ENCODE data around the gene RGPD8.
A peak's percentile ranks its signal among the peaks of the same experiment; 100 is the strongest.
"Not testable (repeated sequence)": the region's sequence is repeated elsewhere in the genome, so short reads cannot be mapped to it uniquely, and the experiment has no call there.

Gene RGPD8

GRCh38 chr2:112416860-112417259, 16.6 kb downstream of the RGPD8 start:
- H3K36me3 ChIP-seq (ENCODE audit: insufficient read depth); H3K4me3 ChIP-seq (IDR thresholded peaks at IDR 0.05; ENCODE audit: insufficient read depth, low read depth, low read length); H3K27ac ChIP-seq; H3K4me2 ChIP-seq; H3K27me3 ChIP-seq (ENCODE audit: insufficient read depth, low read depth); H3K79me2 ChIP-seq (ENCODE audit: insufficient read depth, low read depth); H3K4me1 ChIP-seq (ENCODE audit: low read depth, poor library complexity, severe bottlenecking); H2AFZ ChIP-seq (ENCODE audit: low read depth); H4K20me1 ChIP-seq (ENCODE audit: insufficient read depth); H3K9ac ChIP-seq: not testable (repeated sequence)

- H3K4me3 ChIP-seq (IDR thresholded peaks at IDR 0.05; ENCODE audit: insufficient read depth, low read depth, low read length); H3K9ac ChIP-seq; H3K79me2 ChIP-seq (ENCODE audit: insufficient read depth, low read depth); H2AFZ ChIP-seq (ENCODE audit: low read depth); H3K4me1 ChIP-seq (ENCODE audit: low read depth, poor library complexity, severe bottlenecking); H3K4me2 ChIP-seq; H3K36me3 ChIP-seq (ENCODE audit: insufficient read depth); H4K20me1 ChIP-seq (ENCODE audit: insufficient read depth); H3K27me3 ChIP-seq (ENCODE audit: insufficient read depth, low read depth); H3K27ac ChIP-seq: not testable (repeated sequence)
Measured at GRCh38 chr2:112360055-112360454, 73.4 kb downstream of the RGPD8 start.

GRCh38 chr2:112354335-112354734, 79.1 kb downstream of the RGPD8 start:
- not testable (repeated sequence) for H3K36me3 ChIP-seq (ENCODE audit: insufficient read depth); H3K4me3 ChIP-seq (IDR thresholded peaks at IDR 0.05; ENCODE audit: insufficient read depth, low read depth, low read length); H3K4me2 ChIP-seq; H3K27ac ChIP-seq; H3K9ac ChIP-seq; H4K20me1 ChIP-seq (ENCODE audit: insufficient read depth); H2AFZ ChIP-seq (ENCODE audit: low read depth); H3K79me2 ChIP-seq (ENCODE audit: insufficient read depth, low read depth); H3K4me1 ChIP-seq (ENCODE audit: low read depth, poor library complexity, severe bottlenecking); H3K27me3 ChIP-seq (ENCODE audit: insufficient read depth, low read depth)

GRCh38 chr2:112352809-112353603, 80.4 kb downstream of the RGPD8 start:
- H3K4me3 ChIP-seq (IDR thresholded peaks at IDR 0.05; ENCODE audit: insufficient read depth, low read depth, low read length); H3K36me3 ChIP-seq (ENCODE audit: insufficient read depth); H4K20me1 ChIP-seq (ENCODE audit: insufficient read depth); H3K79me2 ChIP-seq (ENCODE audit: insufficient read depth, low read depth); H3K4me2 ChIP-seq; H3K27me3 ChIP-seq (ENCODE audit: insufficient read depth, low read depth); H3K4me1 ChIP-seq (ENCODE audit: low read depth, poor library complexity, severe bottlenecking); H2AFZ ChIP-seq (ENCODE audit: low read depth); H3K9ac ChIP-seq; H3K27ac ChIP-seq: not testable (repeated sequence)

- H3K4me3 ChIP-seq (IDR thresholded peaks at IDR 0.05; ENCODE audit: insufficient read depth, low read depth, low read length); H3K27me3 ChIP-seq (ENCODE audit: insufficient read depth, low read depth); H3K27ac ChIP-seq; H3K36me3 ChIP-seq (ENCODE audit: insufficient read depth); H3K79me2 ChIP-seq (ENCODE audit: insufficient read depth, low read depth); H2AFZ ChIP-seq (ENCODE audit: low read depth); H3K4me2 ChIP-seq; H3K4me1 ChIP-seq (ENCODE audit: low read depth, poor library complexity, severe bottlenecking); H4K20me1 ChIP-seq (ENCODE audit: insufficient read depth); H3K9ac ChIP-seq: not testable (repeated sequence)
Measured at GRCh38 chr2:112352292-112352691, 81.2 kb downstream of the RGPD8 start.

GRCh38 chr2:112345030-112346027, 88.1 kb downstream of the RGPD8 start:
- H3K79me2 ChIP-seq (ENCODE audit: insufficient read depth, low read depth): no peaks in the 10 kb centered on the region
- peaks cover 22% of the 10 kb centered on the region for H3K4me1 ChIP-seq (ENCODE audit: low read depth, poor library complexity, severe bottlenecking)
- no peak overlapping the region for H2AFZ ChIP-seq (ENCODE audit: low read depth)
- peak overlapping the region; percentile 66; the same call in 1 of the 2 replicates for H3K4me2 ChIP-seq
- H3K9ac ChIP-seq: no peak overlapping the region
- peak overlapping the region; percentile 47; the same call in 1 of the 2 replicates for H3K27ac ChIP-seq
- no peaks in the 10 kb centered on the region for H3K27me3 ChIP-seq (ENCODE audit: insufficient read depth, low read depth)
- H4K20me1 ChIP-seq (ENCODE audit: insufficient read depth): no peaks in the 10 kb centered on the region
- H3K4me3 ChIP-seq (IDR thresholded peaks at IDR 0.05; ENCODE audit: insufficient read depth, low read depth, low read length): no peak overlapping the region
- no peak for TF ChIP-seq CTCF (conservative IDR thresholded peaks at IDR 0.05; ENCODE audit: low read depth, low read length)
- H3K36me3 ChIP-seq (ENCODE audit: insufficient read depth): no peaks in the 10 kb centered on the region

All from KMS-11 (cell line).